Fibroblast of lung (primary cell): ENCODE results near the gene STKLD1. TPM values are rescaled to one million over a fixed set of nuclear protein-coding genes. Genes with fewer than 3 reads are reported as not detected.

ENCODE experiments used
- DNase-seq, 2 donors: peaks; one replicate each; pipeline versions ENCODE4 v3.0.0 to v3.0.0-alpha.2; 2010; ENCODE audit warnings: low read depth in 2 of 2
- H2AFZ ChIP-seq: 2 replicates; pipeline ENCODE4 v1.5.1; 2012; ENCODE audit warnings: low read length, control low read depth, inconsistent platforms
- H3K27ac ChIP-seq: 2 replicates; pipeline ENCODE4 v1.5.1; 2011; ENCODE audit warnings: low read length, control low read depth; ENCODE audit not compliant: insufficient read depth
- H3K27me3 ChIP-seq: 2 replicates; pipeline ENCODE4 v1.5.1; 2011; ENCODE audit warnings: mild to moderate bottlenecking, low read length; ENCODE audit not compliant: control insufficient read depth, insufficient read depth
- H3K36me3 ChIP-seq: 2 replicates; pipeline ENCODE4 v1.5.1; 2011; ENCODE audit warnings: low read length; ENCODE audit not compliant: control insufficient read depth, insufficient read depth
- H3K4me1 ChIP-seq: 2 replicates; pipeline ENCODE4 v1.5.1; 2011; ENCODE audit warnings: low read length; ENCODE audit not compliant: control insufficient read depth, insufficient read depth; ENCODE audit errors: extremely low read depth
- H3K4me2 ChIP-seq: 2 replicates; pipeline ENCODE4 v1.5.1; 2011; ENCODE audit warnings: low read length, control low read depth; ENCODE audit not compliant: insufficient read depth; ENCODE audit errors: extremely low read depth
- H3K4me3 ChIP-seq, 4 experiments: fragments of 200-600 bp in 1 of 4; sonication (generic) in 1 of 4; replicated peaks in 1 of 4; 2 replicates each; pipeline ENCODE4 v1.5.1; 2011 to 2016; ENCODE audit warnings: low read length in 4 of 4, low read depth in 3 of 4, mild to moderate bottlenecking in 3 of 4, control low read depth in 2 of 4, inconsistent platforms in 1 of 4, mixed read lengths in 1 of 4; ENCODE audit not compliant: insufficient read depth in 1 of 4; ENCODE audit errors: control extremely low read depth in 1 of 4
- H3K79me2 ChIP-seq: 2 replicates; pipeline ENCODE4 v1.5.1; 2012; ENCODE audit warnings: mild to moderate bottlenecking, low read length, inconsistent platforms; ENCODE audit not compliant: control insufficient read depth, insufficient read depth
- H3K9ac ChIP-seq: 2 replicates; pipeline ENCODE4 v1.5.1; 2011; ENCODE audit warnings: mild to moderate bottlenecking, low read length, control low read depth; ENCODE audit not compliant: insufficient read depth
- H3K9me3 ChIP-seq: 2 replicates; pipeline ENCODE4 v1.5.1; 2012; ENCODE audit warnings: low read depth, low read length; ENCODE audit not compliant: control insufficient read depth, insufficient read depth
- H4K20me1 ChIP-seq: 2 replicates; pipeline ENCODE4 v1.5.1; 2011; ENCODE audit warnings: low read length; ENCODE audit not compliant: control insufficient read depth, insufficient read depth; ENCODE audit errors: extremely low read depth
- EZH2 ChIP-seq: IDR thresholded peaks from 2 replicates; pipeline ENCODE4 v1.5.1; 2012; ENCODE audit warnings: low read length, control low read depth, mild to moderate bottlenecking; ENCODE audit errors: missing control alignments
- polyA plus RNA-seq, 2 donors: library from polyadenylated mRNA; depleted of rRNA in 1 of 2; stranded (reverse) in 1 of 2; unstranded in 1 of 2; fragments of >200 nt; gene quantifications; 2 replicates each; pipeline ENCODE4 v1.2.1, GENCODE V29; 2011 to 2012; ENCODE audit warnings: missing spikeins in 1 of 2
- total RNA-seq: library from RNA; depleted of rRNA; stranded (reverse); fragments of >200 nt; gene quantifications from 2 replicates; pipeline ENCODE4 v1.2.1, GENCODE V29; 2014
- TF ChIP-seq, protein P1 (sequence below), 2 donors: IDR thresholded peaks in 1 of 2; conservative IDR thresholded peaks in 1 of 2; 1 replicate in 1 of 2; 2 replicates in 1 of 2; pipeline ENCODE4 v1.5.1; 2011 to 2012; ENCODE audit warnings: low read length in 2 of 2, control low read depth in 1 of 2, inconsistent platforms in 1 of 2, low read depth in 1 of 2, mild to moderate bottlenecking in 1 of 2

Gene STKLD1
- total and polyA plus RNA-seq, 2 donors (not counting 1 experiment from before 2014, with no cell fraction given) = 0.79 to 0.99 TPM

DNA sequence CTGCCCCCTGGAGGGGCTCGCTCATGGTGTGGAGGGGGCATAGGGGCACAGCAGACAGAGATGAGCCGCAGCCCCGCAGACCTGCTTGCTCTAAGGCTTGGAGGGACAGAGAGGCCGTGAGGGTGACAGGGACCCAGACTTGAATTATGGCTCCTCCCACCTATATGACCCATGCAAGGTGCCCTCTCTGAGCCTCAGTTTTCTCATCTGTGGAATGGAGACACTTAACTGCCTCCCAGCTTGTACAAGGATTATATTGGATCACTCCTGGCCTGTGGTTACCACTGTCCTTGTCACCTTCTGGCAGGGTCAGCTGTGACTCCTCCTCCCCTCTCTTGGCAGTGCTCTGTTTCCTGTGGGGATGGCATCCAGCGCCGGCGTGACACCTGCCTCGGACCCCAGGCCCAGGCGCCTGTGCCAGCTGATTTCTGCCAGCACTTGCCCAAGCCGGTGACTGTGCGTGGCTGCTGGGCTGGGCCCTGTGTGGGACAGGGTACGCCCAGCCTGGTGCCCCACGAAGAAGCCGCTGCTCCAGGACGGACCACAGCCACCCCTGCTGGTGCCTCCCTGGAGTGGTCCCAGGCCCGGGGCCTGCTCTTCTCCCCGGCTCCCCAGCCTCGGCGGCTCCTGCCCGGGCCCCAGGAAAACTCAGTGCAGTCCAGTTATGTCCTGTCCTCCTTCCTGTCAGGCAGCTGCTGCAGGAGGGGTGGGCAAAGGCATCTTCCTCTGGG, 78.9 kb downstream of the STKLD1 start:
- H3K27me3 ChIP-seq = no peaks in the 10 kb centered on the region
- H3K9me3 ChIP-seq = no peaks in the 10 kb centered on the region
- H3K79me2 ChIP-seq = no peaks in the 10 kb centered on the region
- no peak overlapping the region for H3K27ac ChIP-seq
- DNase-seq = no peak
- no peak overlapping the region for H3K4me3 ChIP-seq
- TF ChIP-seq, protein P1, sequence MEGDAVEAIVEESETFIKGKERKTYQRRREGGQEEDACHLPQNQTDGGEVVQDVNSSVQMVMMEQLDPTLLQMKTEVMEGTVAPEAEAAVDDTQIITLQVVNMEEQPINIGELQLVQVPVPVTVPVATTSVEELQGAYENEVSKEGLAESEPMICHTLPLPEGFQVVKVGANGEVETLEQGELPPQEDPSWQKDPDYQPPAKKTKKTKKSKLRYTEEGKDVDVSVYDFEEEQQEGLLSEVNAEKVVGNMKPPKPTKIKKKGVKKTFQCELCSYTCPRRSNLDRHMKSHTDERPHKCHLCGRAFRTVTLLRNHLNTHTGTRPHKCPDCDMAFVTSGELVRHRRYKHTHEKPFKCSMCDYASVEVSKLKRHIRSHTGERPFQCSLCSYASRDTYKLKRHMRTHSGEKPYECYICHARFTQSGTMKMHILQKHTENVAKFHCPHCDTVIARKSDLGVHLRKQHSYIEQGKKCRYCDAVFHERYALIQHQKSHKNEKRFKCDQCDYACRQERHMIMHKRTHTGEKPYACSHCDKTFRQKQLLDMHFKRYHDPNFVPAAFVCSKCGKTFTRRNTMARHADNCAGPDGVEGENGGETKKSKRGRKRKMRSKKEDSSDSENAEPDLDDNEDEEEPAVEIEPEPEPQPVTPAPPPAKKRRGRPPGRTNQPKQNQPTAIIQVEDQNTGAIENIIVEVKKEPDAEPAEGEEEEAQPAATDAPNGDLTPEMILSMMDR (conservative IDR thresholded peaks at IDR 0.05 in 1 of 2, IDR thresholded peaks at IDR 0.05 in 1 of 2; ENCODE audit: low read depth in 1 of 2, low read length in 2 of 2) = no peak
- no peak for TF ChIP-seq EZH2
- no peaks in the 10 kb centered on the region for H3K36me3 ChIP-seq
- no peak overlapping the region for H3K4me2 ChIP-seq
- H3K4me1 ChIP-seq = no peaks in the 10 kb centered on the region
- H4K20me1 ChIP-seq = no peaks in the 10 kb centered on the region
- no peak overlapping the region for H3K9ac ChIP-seq
- H2AFZ ChIP-seq = no peak overlapping the region

Other genes with a start within 250 kb of the STKLD1 start
- 3.3 and 4.1 TPM in 2 replicates for gene GBGT1, start 212.5 kb upstream of the STKLD1 start, total RNA-seq
- 0.86 and 2.6 TPM in 2 replicates for gene GBGT1, start 212.5 kb upstream of the STKLD1 start, polyA plus RNA-seq
- gene OBP2B, start 167.1 kb upstream of the STKLD1 start, total RNA-seq = not detected in 2 replicates
- not detected in 2 replicates for gene OBP2B, start 167.1 kb upstream of the STKLD1 start, polyA plus RNA-seq
- gene ABO, start 101.2 kb upstream of the STKLD1 start, total RNA-seq = not detected in 2 replicates
- not detected in 2 replicates for gene ABO, start 101.2 kb upstream of the STKLD1 start, polyA plus RNA-seq
- gene SURF6, start 40.2 kb upstream of the STKLD1 start, total RNA-seq = 6.7 and 8.3 TPM in 2 replicates
- gene SURF6, start 40.2 kb upstream of the STKLD1 start, polyA plus RNA-seq = 3.9 and 4.8 TPM in 2 replicates
- gene MED22, start 28.2 kb upstream of the STKLD1 start, total RNA-seq = 12.8 and 17.8 TPM in 2 replicates
- gene MED22, start 28.2 kb upstream of the STKLD1 start, polyA plus RNA-seq = 13.9 and 14.8 TPM in 2 replicates
- 1,820 and 2,853 TPM in 2 replicates for gene RPL7A, start 28.1 kb upstream of the STKLD1 start, total RNA-seq
- 2,991 and 3,227 TPM in 2 replicates for gene RPL7A, start 28.1 kb upstream of the STKLD1 start, polyA plus RNA-seq
- 22.6 and 27.9 TPM in 2 replicates for gene SURF1, start 19.9 kb upstream of the STKLD1 start, total RNA-seq
- gene SURF1, start 19.9 kb upstream of the STKLD1 start, polyA plus RNA-seq = 31.7 and 36.8 TPM in 2 replicates
- gene SURF2, start 19.8 kb upstream of the STKLD1 start, total RNA-seq = 13.9 and 20.3 TPM in 2 replicates
- gene SURF2, start 19.8 kb upstream of the STKLD1 start, polyA plus RNA-seq = 11.2 and 16.5 TPM in 2 replicates
- gene SURF4, start 306 bp upstream of the STKLD1 start, total RNA-seq = 295 and 338 TPM in 2 replicates
- 358 and 384 TPM in 2 replicates for gene SURF4, start 306 bp upstream of the STKLD1 start, polyA plus RNA-seq
- gene REXO4, start 41.6 kb downstream of the STKLD1 start, total RNA-seq = 21.1 and 21.3 TPM in 2 replicates
- gene REXO4, start 41.6 kb downstream of the STKLD1 start, polyA plus RNA-seq = 16.6 and 17.2 TPM in 2 replicates
- 2.3 and 3.1 TPM in 2 replicates for gene ADAMTS13, start 46.0 kb downstream of the STKLD1 start, total RNA-seq
- 0.45 and 0.78 TPM in 2 replicates for gene ADAMTS13, start 46.0 kb downstream of the STKLD1 start, polyA plus RNA-seq
- 8.5 and 9.1 TPM in 2 replicates for gene CACFD1, start 83.6 kb downstream of the STKLD1 start, total RNA-seq
- gene CACFD1, start 83.6 kb downstream of the STKLD1 start, polyA plus RNA-seq = 2.5 and 4.7 TPM in 2 replicates
- 5.6 and 9.1 TPM in 2 replicates for gene SLC2A6, start 102.7 kb downstream of the STKLD1 start, total RNA-seq
- gene SLC2A6, start 102.7 kb downstream of the STKLD1 start, polyA plus RNA-seq = 6.7 and 7.6 TPM in 2 replicates
- gene MYMK, start 148.6 kb downstream of the STKLD1 start, total RNA-seq = not detected in 2 replicates
- gene MYMK, start 148.6 kb downstream of the STKLD1 start, polyA plus RNA-seq = not detected in 2 replicates
- under 0.01 TPM in 2 replicates for gene ADAMTSL2, start 158.3 kb downstream of the STKLD1 start, total RNA-seq
- gene ADAMTSL2, start 158.3 kb downstream of the STKLD1 start, polyA plus RNA-seq = 0.09 TPM in 1 of 2 replicates, not detected in the other
- not detected in 2 replicates for gene FAM163B, start 233.0 kb downstream of the STKLD1 start, total RNA-seq
- not detected in 2 replicates for gene FAM163B, start 233.0 kb downstream of the STKLD1 start, polyA plus RNA-seq